Panc1 (cell line): ENCODE measurements around the gene DCTN1. TPM values are rescaled to one million over a fixed set of nuclear protein-coding genes. Genes with fewer than 3 reads are reported as not detected.

Experiments
- ATAC-seq: fragments of 200-7000 bp; cut with Tn5 transposase; 2 replicates; pipeline ENCODE4 v1.9.1; 2020; ENCODE audit warnings: mild to moderate bottlenecking, moderate library complexity
- BruUV-seq: library from RNA; stranded (reverse); fragments of 400-500 nt; replicated peaks from 2 replicates; lab custom pipeline; 2021; lab: Mats Ljungman, UMichigan
- CTCF ChIA-PET: fragments of 300-600 bp; sonication (Branson Sonifier 250); formaldehyde crosslinking; loops from one replicate; lab custom pipeline; 2022; ENCODE audit warnings: antibody characterized with exemption; lab: Charles Lee
- POLR2A ChIA-PET: fragments of 300-600 bp; sonication (Branson Sonifier 250); formaldehyde crosslinking; loops from one replicate; lab custom pipeline; 2022; ENCODE audit warnings: antibody characterized with exemption; lab: Charles Lee
- DNase-seq: peaks from one replicate; pipeline ENCODE4 v3.0.0-alpha.2; 2010; ENCODE audit warnings: low read depth, low spot score
- H3K27ac ChIP-seq: 2 replicates; pipeline ENCODE4 v1.5.1; 2011; ENCODE audit warnings: mild to moderate bottlenecking, low read length, inconsistent platforms
- H3K27me3 ChIP-seq: fragments of 200-500 bp; sonication (Bioruptor generic); 2 replicates; pipeline ENCODE4 v1.6.0; 2014; ENCODE audit warnings: low read length, inconsistent platforms; ENCODE audit not compliant: control insufficient read depth, insufficient read depth
- H3K36me3 ChIP-seq: fragments of 200-500 bp; sonication (Bioruptor generic); 2 replicates; pipeline ENCODE4 v1.5.1; 2014; ENCODE audit warnings: inconsistent platforms, mild to moderate bottlenecking, low read length, moderate library complexity; ENCODE audit not compliant: control insufficient read depth, insufficient read depth
- H3K4me1 ChIP-seq: 2 replicates; pipeline ENCODE4 v1.5.1; 2011; ENCODE audit warnings: inconsistent platforms, mild to moderate bottlenecking, low read length, moderate library complexity; ENCODE audit not compliant: control insufficient read depth, insufficient read depth
- H3K4me3 ChIP-seq, 2 experiments: 2 replicates each; pipeline ENCODE4 v1.5.1; 2011 to 2012; ENCODE audit warnings: low read depth in 2 of 2, low read length in 2 of 2, mild to moderate bottlenecking in 2 of 2, inconsistent platforms in 1 of 2, moderate library complexity in 1 of 2
- H3K9me3 ChIP-seq: fragments of 200-500 bp; sonication (Bioruptor generic); 2 replicates; pipeline ENCODE4 v1.5.1; 2014; ENCODE audit warnings: low read depth, mild to moderate bottlenecking, inconsistent platforms, low read length, moderate library complexity; ENCODE audit not compliant: control insufficient read depth, insufficient read depth
- POLR2AphosphoS5 ChIP-seq: IDR thresholded peaks from 2 replicates; pipeline ENCODE4 v1.6.1; 2012; ENCODE audit warnings: mild to moderate bottlenecking, low read depth, low read length, moderate library complexity
- SIN3A ChIP-seq: IDR thresholded peaks from 2 replicates; pipeline ENCODE4 v1.6.1; 2012; ENCODE audit warnings: low read depth, mild to moderate bottlenecking, low read length, moderate library complexity, borderline replicate concordance; ENCODE audit not compliant: insufficient read depth
- TCF7L2 ChIP-seq: IDR thresholded peaks from 2 replicates; pipeline ENCODE4 v1.6.1; 2011; ENCODE audit warnings: mild to moderate bottlenecking, low read depth, low read length, inconsistent platforms
- in situ Hi-C: cut with HindIII; loops from 2 replicates; pipeline ENCODE4 v1.10.0; 2016; ENCODE audit warnings: low sequenced_read_pairs, low pct_unique_long_range_greater_than_20kb
- intact Hi-C: fragments of 100-400 bp; cut with micrococcal nuclease; formaldehyde crosslinking; loops from one replicate; pipeline ENCODE4 v1.10.0; 2022; ENCODE audit not compliant: unreplicated experiment
- total RNA-seq: library from RNA; stranded (reverse); gene quantifications from one replicate; pipeline ENCODE4 v1.2.1, GENCODE V29; 2021; ENCODE audit not compliant: unreplicated experiment
- TF ChIP-seq, protein P1 (sequence below), 2 experiments: IDR thresholded peaks; 2 replicates each; pipeline ENCODE4 v1.6.1; 2011 to 2012; ENCODE audit warnings: low read depth in 2 of 2, control low read depth in 1 of 2, low read length in 1 of 2, mild to moderate bottlenecking in 1 of 2, moderate library complexity in 1 of 2; ENCODE audit not compliant: insufficient read depth in 1 of 2
- TF ChIP-seq, protein P2 (sequence below): fragments of 450-650 bp; IDR thresholded peaks from 2 replicates; pipeline ENCODE4 v1.5.1; 2017; ENCODE audit warnings: mild to moderate bottlenecking

The DCTN1 gene
- total RNA-seq, 1 experiment from 2014 or later, result 190 TPM

DNA sequence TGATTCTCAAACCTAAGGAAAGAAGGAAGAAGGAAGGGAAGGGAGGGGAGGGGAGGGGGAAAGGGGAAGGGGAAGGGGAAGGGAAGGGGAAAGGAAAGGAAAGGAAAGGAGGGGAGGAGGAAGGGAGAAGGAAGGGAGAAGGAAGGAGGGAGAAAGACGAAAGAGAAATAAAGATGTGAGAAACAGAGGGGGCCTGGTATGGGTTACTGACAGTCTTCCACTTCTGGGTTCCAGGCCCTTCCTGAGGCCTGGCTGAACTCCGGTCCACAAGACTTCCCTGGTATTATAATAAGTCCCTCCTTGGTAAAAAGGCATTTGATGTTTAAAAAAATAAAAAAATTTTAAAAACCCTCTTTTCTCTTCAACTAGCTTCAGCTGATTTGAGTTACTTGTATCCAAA is 54.3 kb downstream of the DCTN1 start:
- ATAC-seq (no peak), DNase-seq (no peak)
- no peak for TF ChIP-seq TCF7L2
- TF ChIP-seq, protein P1, sequence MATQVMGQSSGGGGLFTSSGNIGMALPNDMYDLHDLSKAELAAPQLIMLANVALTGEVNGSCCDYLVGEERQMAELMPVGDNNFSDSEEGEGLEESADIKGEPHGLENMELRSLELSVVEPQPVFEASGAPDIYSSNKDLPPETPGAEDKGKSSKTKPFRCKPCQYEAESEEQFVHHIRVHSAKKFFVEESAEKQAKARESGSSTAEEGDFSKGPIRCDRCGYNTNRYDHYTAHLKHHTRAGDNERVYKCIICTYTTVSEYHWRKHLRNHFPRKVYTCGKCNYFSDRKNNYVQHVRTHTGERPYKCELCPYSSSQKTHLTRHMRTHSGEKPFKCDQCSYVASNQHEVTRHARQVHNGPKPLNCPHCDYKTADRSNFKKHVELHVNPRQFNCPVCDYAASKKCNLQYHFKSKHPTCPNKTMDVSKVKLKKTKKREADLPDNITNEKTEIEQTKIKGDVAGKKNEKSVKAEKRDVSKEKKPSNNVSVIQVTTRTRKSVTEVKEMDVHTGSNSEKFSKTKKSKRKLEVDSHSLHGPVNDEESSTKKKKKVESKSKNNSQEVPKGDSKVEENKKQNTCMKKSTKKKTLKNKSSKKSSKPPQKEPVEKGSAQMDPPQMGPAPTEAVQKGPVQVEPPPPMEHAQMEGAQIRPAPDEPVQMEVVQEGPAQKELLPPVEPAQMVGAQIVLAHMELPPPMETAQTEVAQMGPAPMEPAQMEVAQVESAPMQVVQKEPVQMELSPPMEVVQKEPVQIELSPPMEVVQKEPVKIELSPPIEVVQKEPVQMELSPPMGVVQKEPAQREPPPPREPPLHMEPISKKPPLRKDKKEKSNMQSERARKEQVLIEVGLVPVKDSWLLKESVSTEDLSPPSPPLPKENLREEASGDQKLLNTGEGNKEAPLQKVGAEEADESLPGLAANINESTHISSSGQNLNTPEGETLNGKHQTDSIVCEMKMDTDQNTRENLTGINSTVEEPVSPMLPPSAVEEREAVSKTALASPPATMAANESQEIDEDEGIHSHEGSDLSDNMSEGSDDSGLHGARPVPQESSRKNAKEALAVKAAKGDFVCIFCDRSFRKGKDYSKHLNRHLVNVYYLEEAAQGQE (IDR thresholded peaks at IDR 0.05; ENCODE audit: insufficient read depth in 1 of 2, low read depth in 2 of 2, low read length in 1 of 2), result no peak
- no peak for TF ChIP-seq POLR2AphosphoS5
- TF ChIP-seq SIN3A, result no peak
- TF ChIP-seq, protein P2, sequence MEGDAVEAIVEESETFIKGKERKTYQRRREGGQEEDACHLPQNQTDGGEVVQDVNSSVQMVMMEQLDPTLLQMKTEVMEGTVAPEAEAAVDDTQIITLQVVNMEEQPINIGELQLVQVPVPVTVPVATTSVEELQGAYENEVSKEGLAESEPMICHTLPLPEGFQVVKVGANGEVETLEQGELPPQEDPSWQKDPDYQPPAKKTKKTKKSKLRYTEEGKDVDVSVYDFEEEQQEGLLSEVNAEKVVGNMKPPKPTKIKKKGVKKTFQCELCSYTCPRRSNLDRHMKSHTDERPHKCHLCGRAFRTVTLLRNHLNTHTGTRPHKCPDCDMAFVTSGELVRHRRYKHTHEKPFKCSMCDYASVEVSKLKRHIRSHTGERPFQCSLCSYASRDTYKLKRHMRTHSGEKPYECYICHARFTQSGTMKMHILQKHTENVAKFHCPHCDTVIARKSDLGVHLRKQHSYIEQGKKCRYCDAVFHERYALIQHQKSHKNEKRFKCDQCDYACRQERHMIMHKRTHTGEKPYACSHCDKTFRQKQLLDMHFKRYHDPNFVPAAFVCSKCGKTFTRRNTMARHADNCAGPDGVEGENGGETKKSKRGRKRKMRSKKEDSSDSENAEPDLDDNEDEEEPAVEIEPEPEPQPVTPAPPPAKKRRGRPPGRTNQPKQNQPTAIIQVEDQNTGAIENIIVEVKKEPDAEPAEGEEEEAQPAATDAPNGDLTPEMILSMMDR, result no peak
- Histone ChIP-seq H3K4me3 (no peak overlapping the region), H3K27ac (no peak overlapping the region), H3K4me1 (no peaks in the 10 kb centered on the region), H3K36me3 (no peaks in the 10 kb centered on the region), H3K27me3 (no peaks in the 10 kb centered on the region; the same call in 1 of the 2 replicates), H3K9me3 (no peaks in the 10 kb centered on the region)
- ChIA-PET CTCF (no interaction called here), POLR2A (no interaction called here)
- BruUV-seq, result no TSS peak
- in situ Hi-C loops, result no loop called here
- intact Hi-C loops, result no loop called here

DNA sequence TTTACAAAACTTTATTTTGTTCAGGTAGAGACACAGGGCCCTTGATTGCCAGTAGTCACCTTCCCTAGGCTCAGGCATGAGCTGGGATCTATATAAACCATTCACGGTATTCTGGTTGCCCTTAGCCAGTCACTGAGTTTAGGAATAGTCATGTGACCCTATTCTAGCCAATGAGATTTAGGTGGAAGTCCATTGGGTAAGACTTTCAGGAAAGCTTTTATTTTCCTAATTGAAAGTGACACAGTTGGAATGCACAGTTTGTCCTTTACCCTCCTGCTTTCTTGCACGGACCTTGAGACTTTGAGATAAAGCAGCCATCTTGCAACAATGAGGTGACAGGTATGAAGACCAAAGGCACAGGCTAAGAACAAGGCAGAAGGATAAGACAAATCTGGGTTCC is 58.4 kb downstream of the DCTN1 start:
- BruUV-seq, result no TSS peak
- no peaks in the 10 kb centered on the region; the same call in 1 of the 2 replicates for H3K27me3 ChIP-seq
- no peak overlapping the region for H3K4me3 ChIP-seq
- ATAC-seq (no peak), DNase-seq (no peak)
- ChIA-PET CTCF (no interaction called here), POLR2A (interaction anchor here (0.7 kb wide), 1 partner anchor 564 kb away, joined by 3 read pairs; no protein-coding TSS in a partner anchor)
- TF ChIP-seq TCF7L2, result no peak
- TF ChIP-seq POLR2AphosphoS5, result no peak
- TF ChIP-seq, protein P1 (IDR thresholded peaks at IDR 0.05; ENCODE audit: insufficient read depth in 1 of 2, low read depth in 2 of 2, low read length in 1 of 2), result no peak
- TF ChIP-seq SIN3A, result no peak
- TF ChIP-seq, protein P2, result no peak
- in situ Hi-C loops (no loop called here), intact Hi-C loops (no loop called here)
- no peak overlapping the region for H3K27ac ChIP-seq
- H3K36me3 ChIP-seq, result no peaks in the 10 kb centered on the region
- no peaks in the 10 kb centered on the region for H3K4me1 ChIP-seq
- H3K9me3 ChIP-seq, result no peaks in the 10 kb centered on the region
